K562 (cell line): ENCODE measurements around the gene MSH3. TPM values are rescaled to one million over a fixed set of nuclear protein-coding genes. Genes with fewer than 3 reads are reported as not detected.

Experiments used
- FOSL1 ChIP-seq: fragments of 200-800 bp; sonication (Bioruptor generic); conservative IDR thresholded peaks from 2 replicates; pipeline ENCODE4 v1.6.1; 2016; ENCODE audit warnings: missing genetic modification characterization, missing compliant biosample characterization
- FOXK1 ChIP-seq: sonication (generic); formaldehyde crosslinking; IDR thresholded peaks from 2 replicates; pipeline ENCODE4 v1.8.0; 2022; ENCODE audit warnings: missing genetic modification reagents, mild to moderate bottlenecking, borderline replicate concordance
- HMG20B ChIP-seq: fragments of 250-450 bp; sonication (Bioruptor Pico); IDR thresholded peaks from 2 replicates; pipeline ENCODE4 v1.5.0; 2021; ENCODE audit warnings: mild to moderate bottlenecking
- JUND ChIP-seq, 2 experiments: IDR thresholded peaks; 2 replicates in 1 of 2; 3 replicates in 1 of 2; pipeline ENCODE4 v1.6.1; 2011; ENCODE audit warnings: borderline replicate concordance in 2 of 2, low read depth in 2 of 2, low read length in 2 of 2, improper control_type of control experiment in 1 of 2, missing biosample characterization in 1 of 2, missing genetic modification characterization in 1 of 2, missing genetic modification reagents in 1 of 2
- POLR2AphosphoS5 ChIP-seq: IDR thresholded peaks from 2 replicates; pipeline ENCODE4 v1.6.1; 2011; ENCODE audit warnings: mild to moderate bottlenecking, low read depth, low read length, moderate library complexity; ENCODE audit not compliant: control insufficient read depth, insufficient read depth
- SIRT6 ChIP-seq: IDR thresholded peaks from one replicate; pipeline ENCODE4 v1.6.1; 2012; ENCODE audit warnings: low read depth, mild to moderate bottlenecking, control low read depth, inconsistent platforms, low read length, moderate library complexity
- SMARCA5 ChIP-seq: fragments of 450-650 bp; IDR thresholded peaks from 2 replicates; pipeline ENCODE4 v1.6.1; 2016
- SPI1 ChIP-seq: IDR thresholded peaks from 2 replicates; pipeline ENCODE4 v1.6.1; 2011; ENCODE audit warnings: low read depth, low read length, control low read depth, borderline replicate concordance
- XRCC3 ChIP-seq: fragments of 450-650 bp; IDR thresholded peaks from 2 replicates; pipeline ENCODE4 v1.6.1; 2017; ENCODE audit warnings: mild to moderate bottlenecking, moderate library complexity
- YY1 ChIP-seq, 3 experiments: IDR thresholded peaks; 2 replicates each; pipeline ENCODE4 v1.6.1; 2011; ENCODE audit warnings: low read length in 2 of 3, mild to moderate bottlenecking in 2 of 3, moderate library complexity in 2 of 3, borderline replicate concordance in 1 of 3, control low read depth in 1 of 3, low read depth in 1 of 3; ENCODE audit not compliant: insufficient read depth in 3 of 3, insufficient replicate concordance in 2 of 3, control insufficient read depth in 1 of 3, insufficient read length in 1 of 3; ENCODE audit errors: extremely low read depth in 1 of 3
- ZFP36 ChIP-seq: fragments of 150-350 bp; IDR thresholded peaks from 2 replicates; pipeline ENCODE4 v1.6.1; 2018; ENCODE audit warnings: low read length, low read depth; ENCODE audit not compliant: partially characterized antibody
- ZKSCAN3 ChIP-seq: fragments of 250-450 bp; sonication (Bioruptor Pico); IDR thresholded peaks from 2 replicates; pipeline ENCODE4 v1.4.0; 2020
- ZNF766 ChIP-seq: fragments of 200-800 bp; sonication (Bioruptor generic); conservative IDR thresholded peaks from 2 replicates; pipeline ENCODE4 v1.6.1; 2016; ENCODE audit warnings: missing genetic modification characterization, missing compliant biosample characterization
- polyA plus RNA-seq, 8 experiments: library from polyadenylated mRNA; depleted of rRNA in 4 of 8; stranded (reverse) in 5 of 8; unstranded in 3 of 8; fragments of >200 nt; fragmentation: Nextera tagmentation in 2 of 8; fragmentation: Illumina TruSeq in 1 of 8; extraction: Ambion mirVana in 2 of 8; extraction: Trizol in 1 of 8; gene quantifications; 2 replicates each; pipeline versions ENCODE4 v1.2.1 to v1.2.3, GENCODE V29; 2011 to 2014; ENCODE audit warnings: inconsistent platforms in 1 of 8, missing spikeins in 1 of 8
- total RNA-seq, 7 experiments: library from RNA; depleted of rRNA in 6 of 7; stranded (reverse); fragments of >200 nt in 6 of 7; fragmentation: Illumina TruSeq in 2 of 7; extraction: Trizol in 2 of 7; gene quantifications; 2 replicates each; pipeline versions ENCODE4 v1.2.1 to v1.2.3, GENCODE V29; 2011 to 2021; ENCODE audit warnings: low replicate concordance in 1 of 7
- TF ChIP-seq, protein P1 (sequence below): fragments of 450-650 bp; IDR thresholded peaks from 2 replicates; pipeline ENCODE4 v1.6.1; 2018; ENCODE audit warnings: mild to moderate bottlenecking, low read depth; ENCODE audit not compliant: partially characterized antibody
- TF ChIP-seq, protein P2 (sequence below): sonication (generic); formaldehyde crosslinking; IDR thresholded peaks from 2 replicates; pipeline ENCODE4 v1.8.0; 2022; ENCODE audit warnings: mild to moderate bottlenecking, missing genetic modification reagents
- TF ChIP-seq, protein P3 (sequence below): fragments of 250-450 bp; sonication (Bioruptor Pico); IDR thresholded peaks from 2 replicates; pipeline ENCODE4 v1.5.0; 2021; ENCODE audit warnings: mild to moderate bottlenecking, borderline replicate concordance
- TF ChIP-seq, protein P4 (sequence below): fragments of 250-450 bp; sonication (Bioruptor Pico); IDR thresholded peaks from 2 replicates; pipeline ENCODE4 v1.4.0; 2020; ENCODE audit warnings: borderline replicate concordance

Gene MSH3
- total and polyA plus RNA-seq, 9 of the 15 experiments (the other 6 are each of a cell fraction or from before 2014, with no cell fraction given), result 3.9 to 17.2 (median 13.2) TPM

DNA sequence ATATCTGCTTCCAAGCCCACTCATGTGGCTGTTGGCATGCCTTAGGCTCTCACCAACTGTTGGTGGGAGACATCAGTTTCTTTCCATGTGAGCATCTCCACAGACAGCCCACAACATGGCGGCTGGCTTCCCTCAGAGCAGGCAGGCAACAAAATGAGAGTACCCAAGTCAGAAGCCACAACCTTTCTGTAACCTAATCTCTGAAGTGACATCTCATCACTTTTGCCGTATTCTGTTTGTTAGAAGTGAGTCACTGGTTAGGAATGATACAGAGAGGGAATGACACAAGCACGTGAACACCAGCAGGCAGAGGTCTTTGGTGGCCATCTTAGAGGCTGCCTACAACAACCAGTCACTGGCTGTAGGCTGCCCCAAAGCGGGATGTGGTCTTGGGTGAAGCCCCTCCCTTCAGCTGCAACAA is 217.1 kb downstream of the MSH3 start (continued):
- TF ChIP-seq, protein P1, sequence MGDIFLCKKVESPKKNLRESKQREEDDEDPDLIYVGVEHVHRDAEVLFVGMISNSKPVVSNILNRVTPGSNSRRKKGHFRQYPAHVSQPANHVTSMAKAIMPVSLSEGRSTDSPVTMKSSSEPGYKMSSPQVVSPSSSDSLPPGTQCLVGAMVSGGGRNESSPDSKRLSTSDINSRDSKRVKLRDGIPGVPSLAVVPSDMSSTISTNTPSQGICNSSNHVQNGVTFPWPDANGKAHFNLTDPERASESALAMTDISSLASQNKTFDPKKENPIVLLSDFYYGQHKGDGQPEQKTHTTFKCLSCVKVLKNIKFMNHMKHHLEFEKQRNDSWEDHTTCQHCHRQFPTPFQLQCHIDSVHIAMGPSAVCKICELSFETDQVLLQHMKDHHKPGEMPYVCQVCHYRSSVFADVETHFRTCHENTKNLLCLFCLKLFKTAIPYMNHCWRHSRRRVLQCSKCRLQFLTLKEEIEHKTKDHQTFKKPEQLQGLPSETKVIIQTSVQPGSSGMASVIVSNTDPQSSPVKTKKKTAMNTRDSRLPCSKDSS, result no peak
- TF ChIP-seq, protein P2, sequence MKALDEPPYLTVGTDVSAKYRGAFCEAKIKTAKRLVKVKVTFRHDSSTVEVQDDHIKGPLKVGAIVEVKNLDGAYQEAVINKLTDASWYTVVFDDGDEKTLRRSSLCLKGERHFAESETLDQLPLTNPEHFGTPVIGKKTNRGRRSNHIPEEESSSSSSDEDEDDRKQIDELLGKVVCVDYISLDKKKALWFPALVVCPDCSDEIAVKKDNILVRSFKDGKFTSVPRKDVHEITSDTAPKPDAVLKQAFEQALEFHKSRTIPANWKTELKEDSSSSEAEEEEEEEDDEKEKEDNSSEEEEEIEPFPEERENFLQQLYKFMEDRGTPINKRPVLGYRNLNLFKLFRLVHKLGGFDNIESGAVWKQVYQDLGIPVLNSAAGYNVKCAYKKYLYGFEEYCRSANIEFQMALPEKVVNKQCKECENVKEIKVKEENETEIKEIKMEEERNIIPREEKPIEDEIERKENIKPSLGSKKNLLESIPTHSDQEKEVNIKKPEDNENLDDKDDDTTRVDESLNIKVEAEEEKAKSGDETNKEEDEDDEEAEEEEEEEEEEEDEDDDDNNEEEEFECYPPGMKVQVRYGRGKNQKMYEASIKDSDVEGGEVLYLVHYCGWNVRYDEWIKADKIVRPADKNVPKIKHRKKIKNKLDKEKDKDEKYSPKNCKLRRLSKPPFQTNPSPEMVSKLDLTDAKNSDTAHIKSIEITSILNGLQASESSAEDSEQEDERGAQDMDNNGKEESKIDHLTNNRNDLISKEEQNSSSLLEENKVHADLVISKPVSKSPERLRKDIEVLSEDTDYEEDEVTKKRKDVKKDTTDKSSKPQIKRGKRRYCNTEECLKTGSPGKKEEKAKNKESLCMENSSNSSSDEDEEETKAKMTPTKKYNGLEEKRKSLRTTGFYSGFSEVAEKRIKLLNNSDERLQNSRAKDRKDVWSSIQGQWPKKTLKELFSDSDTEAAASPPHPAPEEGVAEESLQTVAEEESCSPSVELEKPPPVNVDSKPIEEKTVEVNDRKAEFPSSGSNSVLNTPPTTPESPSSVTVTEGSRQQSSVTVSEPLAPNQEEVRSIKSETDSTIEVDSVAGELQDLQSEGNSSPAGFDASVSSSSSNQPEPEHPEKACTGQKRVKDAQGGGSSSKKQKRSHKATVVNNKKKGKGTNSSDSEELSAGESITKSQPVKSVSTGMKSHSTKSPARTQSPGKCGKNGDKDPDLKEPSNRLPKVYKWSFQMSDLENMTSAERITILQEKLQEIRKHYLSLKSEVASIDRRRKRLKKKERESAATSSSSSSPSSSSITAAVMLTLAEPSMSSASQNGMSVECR (CRISPR knock-in tag), result no peak
- peak; percentile 86 for TF ChIP-seq FOSL1 (tag)
- TF ChIP-seq SPI1, result no peak
- TF ChIP-seq HMG20B (CRISPR knock-in tag), result no peak
- TF ChIP-seq XRCC3, result no peak
- TF ChIP-seq POLR2AphosphoS5, result no peak
- TF ChIP-seq, protein P3, sequence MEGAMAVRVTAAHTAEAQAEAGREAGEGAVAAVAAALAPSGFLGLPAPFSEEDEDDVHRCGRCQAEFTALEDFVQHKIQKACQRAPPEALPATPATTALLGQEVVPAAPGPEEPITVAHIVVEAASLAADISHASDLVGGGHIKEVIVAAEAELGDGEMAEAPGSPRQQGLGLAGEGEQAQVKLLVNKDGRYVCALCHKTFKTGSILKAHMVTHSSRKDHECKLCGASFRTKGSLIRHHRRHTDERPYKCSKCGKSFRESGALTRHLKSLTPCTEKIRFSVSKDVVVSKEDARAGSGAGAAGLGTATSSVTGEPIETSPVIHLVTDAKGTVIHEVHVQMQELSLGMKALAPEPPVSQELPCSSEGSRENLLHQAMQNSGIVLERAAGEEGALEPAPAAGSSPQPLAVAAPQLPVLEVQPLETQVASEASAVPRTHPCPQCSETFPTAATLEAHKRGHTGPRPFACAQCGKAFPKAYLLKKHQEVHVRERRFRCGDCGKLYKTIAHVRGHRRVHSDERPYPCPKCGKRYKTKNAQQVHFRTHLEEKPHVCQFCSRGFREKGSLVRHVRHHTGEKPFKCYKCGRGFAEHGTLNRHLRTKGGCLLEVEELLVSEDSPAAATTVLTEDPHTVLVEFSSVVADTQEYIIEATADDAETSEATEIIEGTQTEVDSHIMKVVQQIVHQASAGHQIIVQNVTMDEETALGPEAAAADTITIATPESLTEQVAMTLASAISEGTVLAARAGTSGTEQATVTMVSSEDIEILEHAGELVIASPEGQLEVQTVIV (CRISPR knock-in tag), result no peak
- TF ChIP-seq SIRT6, result no peak
- peak; percentile 31 for TF ChIP-seq ZFP36
- peak; percentile 79; the same call in 1 of the 2 replicates for TF ChIP-seq JUND (IDR thresholded peaks at IDR 0.05; ENCODE audit: borderline replicate concordance, low read depth, low read length)
- peak; percentile 61; the same call in 2 of the 3 replicates for TF ChIP-seq JUND (tag; IDR thresholded peaks at IDR 0.05; ENCODE audit: borderline replicate concordance, low read depth, low read length)
- TF ChIP-seq FOXK1, result no peak
- TF ChIP-seq ZNF766, result no peak
- peak in 2 of 3 experiments; percentile 10 to 60 for TF ChIP-seq YY1 (IDR thresholded peaks at IDR 0.05; ENCODE audit: borderline replicate concordance in 1 of 3, control insufficient read depth in 1 of 3, extremely low read depth in 1 of 3, insufficient read depth in 3 of 3, insufficient read length in 1 of 3, insufficient replicate concordance in 2 of 3, low read depth in 1 of 3, low read length in 2 of 3)
- TF ChIP-seq, protein P4, sequence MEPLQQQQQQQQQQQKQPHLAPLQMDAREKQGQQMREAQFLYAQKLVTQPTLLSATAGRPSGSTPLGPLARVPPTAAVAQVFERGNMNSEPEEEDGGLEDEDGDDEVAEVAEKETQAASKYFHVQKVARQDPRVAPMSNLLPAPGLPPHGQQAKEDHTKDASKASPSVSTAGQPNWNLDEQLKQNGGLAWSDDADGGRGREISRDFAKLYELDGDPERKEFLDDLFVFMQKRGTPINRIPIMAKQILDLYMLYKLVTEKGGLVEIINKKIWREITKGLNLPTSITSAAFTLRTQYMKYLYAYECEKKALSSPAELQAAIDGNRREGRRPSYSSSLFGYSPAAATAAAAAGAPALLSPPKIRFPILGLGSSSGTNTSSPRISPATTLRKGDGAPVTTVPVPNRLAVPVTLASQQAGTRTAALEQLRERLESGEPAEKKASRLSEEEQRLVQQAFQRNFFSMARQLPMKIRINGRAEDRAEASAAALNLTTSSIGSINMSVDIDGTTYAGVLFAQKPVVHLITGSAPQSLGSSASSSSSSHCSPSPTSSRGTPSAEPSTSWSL, result no peak
- no peak for TF ChIP-seq ZKSCAN3 (CRISPR knock-in tag)
- no peak for TF ChIP-seq SMARCA5
